SK-N-SH treated with all-trans-retinoic acid at 6 μM for 48 hours (cell line): ENCODE results near the gene TRRAP.
"Not testable (repeated sequence)": the region's sequence is repeated elsewhere in the genome, so short reads cannot be mapped to it uniquely, and the experiment has no call there.

Source experiments
- ATAC-seq: fragments of 200-7000 bp; cut with Tn5 transposase; 3 replicates; pipeline ENCODE4 v1.9.1; 2020; ENCODE audit warnings: mild to moderate bottlenecking, moderate library complexity
- ARNTL ChIP-seq: fragments of 450-650 bp; formaldehyde crosslinking; IDR thresholded peaks from 2 replicates; pipeline ENCODE4 v1.5.0; 2020; ENCODE audit warnings: low read depth, mild to moderate bottlenecking, moderate library complexity, borderline replicate concordance
- BACH2 ChIP-seq: fragments of 250-450 bp; sonication (Bioruptor Pico); IDR thresholded peaks from 2 replicates; pipeline ENCODE4 v1.9.0; 2021; ENCODE audit warnings: mild to moderate bottlenecking, borderline replicate concordance
- CREB5 ChIP-seq: fragments of 250-450 bp; sonication (Bioruptor Pico); IDR thresholded peaks from 2 replicates; pipeline ENCODE4 v1.5.1; 2020; ENCODE audit warnings: low read depth, mild to moderate bottlenecking, moderate library complexity
- CSDC2 ChIP-seq: fragments of 250-450 bp; sonication (Bioruptor Pico); IDR thresholded peaks from 2 replicates; pipeline ENCODE4 v1.5.0; 2020; ENCODE audit warnings: mild to moderate bottlenecking, moderate library complexity
- CSRNP3 ChIP-seq: fragments of 250-450 bp; sonication (Bioruptor Pico); IDR thresholded peaks from 2 replicates; pipeline ENCODE4 v1.5.1; 2021; ENCODE audit warnings: mild to moderate bottlenecking, moderate library complexity
- GLIS3 ChIP-seq: fragments of 250-450 bp; sonication (Bioruptor Pico); IDR thresholded peaks from 2 replicates; pipeline ENCODE4 v1.5.0; 2020; ENCODE audit warnings: mild to moderate bottlenecking, moderate library complexity
- ISL1 ChIP-seq: fragments of 250-450 bp; sonication (Bioruptor Pico); IDR thresholded peaks from 2 replicates; pipeline ENCODE4 v2.1.2; 2022; ENCODE audit warnings: mild to moderate bottlenecking, moderate library complexity
- OSR1 ChIP-seq: fragments of 250-450 bp; sonication (Bioruptor Pico); IDR thresholded peaks from 2 replicates; pipeline ENCODE4 v1.8.0; 2022; ENCODE audit warnings: moderate library complexity, mild to moderate bottlenecking, inconsistent platforms
- PATZ1 ChIP-seq: fragments of 250-450 bp; sonication (Bioruptor Pico); IDR thresholded peaks from 2 replicates; pipeline ENCODE4 v1.8.0; 2020; ENCODE audit warnings: mild to moderate bottlenecking, moderate library complexity, borderline replicate concordance
- POU6F1 ChIP-seq: fragments of 250-450 bp; sonication (Bioruptor Pico); IDR thresholded peaks from 2 replicates; pipeline ENCODE4 v1.8.0; 2021; ENCODE audit warnings: low read depth, mild to moderate bottlenecking, moderate library complexity, borderline replicate concordance
- SNAI2 ChIP-seq: fragments of 250-450 bp; sonication (Bioruptor Pico); IDR thresholded peaks from 2 replicates; pipeline ENCODE4 v1.5.0; 2020; ENCODE audit warnings: mild to moderate bottlenecking, moderate library complexity
- TCF4 ChIP-seq: fragments of 250-450 bp; sonication (Bioruptor Pico); IDR thresholded peaks from 2 replicates; pipeline ENCODE4 v1.8.0; 2021; ENCODE audit warnings: mild to moderate bottlenecking, moderate library complexity, borderline replicate concordance
- ZC3H10 ChIP-seq: fragments of 250-450 bp; sonication (Bioruptor Pico); IDR thresholded peaks from 2 replicates; pipeline ENCODE4 v1.5.1; 2021; ENCODE audit warnings: mild to moderate bottlenecking, moderate library complexity
- ZFP3 ChIP-seq: fragments of 250-450 bp; sonication (Bioruptor Pico); IDR thresholded peaks from 2 replicates; pipeline ENCODE4 v1.5.0; 2020; ENCODE audit warnings: mild to moderate bottlenecking, moderate library complexity
- ZFP30 ChIP-seq: fragments of 450-650 bp; formaldehyde crosslinking; IDR thresholded peaks from 2 replicates; pipeline ENCODE4 v1.5.0; 2022; ENCODE audit warnings: mild to moderate bottlenecking, moderate library complexity
- ZNF70 ChIP-seq: fragments of 450-650 bp; formaldehyde crosslinking; IDR thresholded peaks from 2 replicates; pipeline ENCODE4 v1.5.0; 2020; ENCODE audit warnings: mild to moderate bottlenecking, moderate library complexity
- ZNF8 ChIP-seq: fragments of 450-650 bp; formaldehyde crosslinking; IDR thresholded peaks from 2 replicates; pipeline ENCODE4 v1.5.0; 2020; ENCODE audit warnings: mild to moderate bottlenecking, moderate library complexity
- TF ChIP-seq, protein P1 (sequence below): fragments of 250-450 bp; sonication (Bioruptor Pico); IDR thresholded peaks from 2 replicates; pipeline ENCODE4 v1.5.0; 2020; ENCODE audit warnings: mild to moderate bottlenecking, moderate library complexity

The TRRAP gene

DNA sequence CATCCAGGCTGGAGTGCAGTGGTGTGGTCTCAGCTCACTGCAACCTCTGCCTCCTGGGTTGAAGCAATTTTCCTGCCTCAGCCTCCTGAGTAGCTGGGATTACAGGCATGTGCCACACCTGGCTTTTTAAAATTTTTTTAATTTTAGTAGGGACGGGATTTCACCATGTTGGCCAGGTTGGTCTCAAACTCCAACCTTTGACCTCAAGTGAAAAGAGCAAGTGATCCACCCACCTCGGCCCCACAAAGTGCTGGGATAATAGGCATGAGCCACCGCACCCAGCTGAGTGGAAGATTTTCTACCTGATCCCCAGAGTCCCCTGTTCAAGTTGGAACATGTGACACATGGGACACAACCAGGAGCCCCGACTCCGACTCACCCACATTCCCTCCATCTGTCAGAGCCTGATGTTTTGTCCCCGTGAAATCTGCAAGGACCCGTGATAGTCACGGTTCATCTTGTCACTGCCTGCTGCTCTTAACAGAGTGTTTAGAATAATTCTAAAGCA lies 161.1 kb downstream of the TRRAP start:
- TF ChIP-seq ISL1 (no peak), CSDC2 (no peak), CREB5 (CRISPR knock-in tag) (no peak), ZNF70 (CRISPR knock-in tag) (no peak), ZFP30 (CRISPR knock-in tag) (no peak), SNAI2 (CRISPR knock-in tag) (no peak), GLIS3 (CRISPR knock-in tag) (no peak), ZNF8 (CRISPR knock-in tag) (no peak)
- TF ChIP-seq, all 23 proteins: peak for 0
- ATAC-seq, result no peak

DNA sequence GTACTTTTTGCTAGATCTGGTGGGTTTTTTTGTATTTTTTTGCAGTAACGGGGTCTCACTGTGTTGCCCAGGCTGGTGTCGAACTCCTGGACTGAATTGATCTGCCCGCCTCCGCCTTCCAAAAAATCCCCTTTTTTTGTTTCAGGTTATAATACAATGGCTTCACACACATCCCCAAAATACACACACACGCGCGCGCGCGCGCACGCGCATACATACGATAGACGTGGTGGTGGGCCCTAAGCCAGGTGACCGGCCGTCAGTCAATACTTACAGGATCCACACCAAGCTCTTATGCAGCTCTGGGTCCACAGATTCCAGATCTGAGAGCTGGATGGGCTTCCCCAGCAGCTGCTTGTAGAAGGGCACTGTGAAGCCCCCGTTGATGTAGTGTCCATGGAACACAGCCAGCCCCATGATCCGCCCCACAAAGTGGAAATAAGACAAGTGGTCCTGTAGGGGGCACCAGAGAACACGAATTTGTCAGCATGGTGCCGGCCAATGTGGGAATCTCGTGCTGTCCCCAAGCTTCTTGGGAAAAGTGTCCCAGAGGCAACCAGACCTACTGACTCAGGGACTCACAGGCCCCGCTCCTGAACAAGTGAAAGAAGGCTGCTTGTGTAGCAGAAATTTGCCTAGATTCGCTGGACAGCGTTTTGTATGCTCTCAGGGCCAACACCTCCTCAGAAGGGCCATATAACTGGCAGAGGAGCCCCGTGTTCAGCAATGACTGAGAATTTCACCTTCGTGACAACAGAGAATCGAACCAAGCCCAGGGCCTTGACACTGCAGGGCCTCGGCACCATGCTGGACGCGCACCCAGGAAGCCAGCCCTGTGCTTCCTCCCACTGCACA lies 162.0 kb downstream of the TRRAP start:
- ATAC-seq, result peak; percentile 84
- TF ChIP-seq ZNF70 (CRISPR knock-in tag) (no peak), ZFP3 (CRISPR knock-in tag) (0 out of 2 replicates have a peak, but pooled peaks have one; percentile 11)

- TF ChIP-seq ZNF8 (CRISPR knock-in tag), result no peak
- no peak for TF ChIP-seq TCF4 (CRISPR knock-in tag)
- TF ChIP-seq CSDC2, result no peak
- TF ChIP-seq, all 23 proteins: peak for 0
- no peak for ATAC-seq
These were observed 163.2 kb downstream of the TRRAP start for GRCh38 chr7:99041526-99041925.

GRCh38 chr7:99042957-99043356 lies 164.6 kb downstream of the TRRAP start:
- TF ChIP-seq PATZ1 (CRISPR knock-in tag), result 0 out of 2 replicates have a peak, but pooled peaks have one; percentile 34
- no peak for TF ChIP-seq ZC3H10 (CRISPR knock-in tag)
- peak; percentile 33; the same call in 1 of the 2 replicates for TF ChIP-seq TCF4 (CRISPR knock-in tag)

DNA sequence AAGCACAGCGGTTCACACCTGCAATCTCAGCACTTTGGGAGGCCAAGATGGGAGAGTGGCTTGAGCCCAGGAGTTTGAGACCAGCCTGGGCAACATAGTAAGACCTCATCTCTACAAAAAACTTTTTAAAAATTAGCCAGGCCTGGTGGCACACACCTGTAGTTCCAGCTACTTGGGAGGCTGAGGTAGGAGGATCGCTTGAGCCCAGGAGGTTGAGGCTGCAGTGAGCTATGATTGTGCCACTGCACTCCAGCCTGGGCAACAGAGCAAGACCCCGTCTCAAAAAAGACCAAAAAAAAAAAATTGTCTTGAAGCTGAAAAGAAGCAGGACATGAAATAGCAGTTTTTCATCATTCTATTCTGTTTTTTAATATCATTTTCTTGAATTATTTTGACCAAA lies 166.5 kb downstream of the TRRAP start:
- ATAC-seq, result not testable (repeated sequence)

More at GRCh38 chr7:99042957-99043356, 164.6 kb downstream of the TRRAP start:
- peak; percentile 32 for ATAC-seq

DNA sequence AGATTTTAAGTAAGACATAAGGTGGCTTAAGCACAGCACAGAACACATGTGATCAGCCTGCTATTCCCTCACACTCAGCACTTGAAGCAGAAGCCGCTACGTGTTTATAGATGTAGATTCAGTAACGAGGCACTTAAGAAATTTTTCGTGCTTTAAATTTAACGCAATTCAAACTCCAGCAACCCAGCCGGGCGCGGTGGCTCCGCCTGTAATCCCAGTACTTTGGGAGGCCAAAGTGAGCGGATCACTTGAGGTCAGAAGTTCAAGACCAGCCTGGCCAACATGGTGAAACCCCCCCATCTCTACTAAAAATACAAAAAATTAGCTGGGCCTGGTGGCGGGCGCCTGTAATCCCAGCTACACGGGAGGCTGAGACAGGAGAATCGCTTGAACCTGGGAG lies 167.9 kb downstream of the TRRAP start:
- not testable (repeated sequence) for ATAC-seq

DNA sequence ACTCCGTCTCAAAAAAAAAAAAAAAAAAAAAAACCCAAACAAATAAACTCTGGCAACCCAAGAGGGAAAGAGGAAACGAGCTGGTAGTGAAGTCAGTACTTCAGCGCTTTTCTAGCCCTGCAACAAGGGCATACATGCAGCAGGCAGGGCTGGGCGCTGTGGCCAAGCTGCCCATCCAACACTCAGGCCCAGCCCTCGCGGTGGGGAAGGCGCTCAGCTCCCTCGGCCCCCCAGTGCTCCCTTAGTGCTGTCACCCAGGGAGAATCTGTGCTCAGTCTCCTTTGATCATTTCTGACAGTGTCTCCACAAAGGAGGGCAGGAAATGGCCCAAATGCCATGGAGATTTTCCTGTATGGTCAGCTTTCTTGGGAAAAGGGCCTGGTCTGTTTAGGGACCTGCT lies 168.4 kb downstream of the TRRAP start:
- ATAC-seq, result peak; percentile 33
- TF ChIP-seq ZFP3 (CRISPR knock-in tag), result no peak
- no peak for TF ChIP-seq SNAI2 (CRISPR knock-in tag)
- TF ChIP-seq, protein P1, sequence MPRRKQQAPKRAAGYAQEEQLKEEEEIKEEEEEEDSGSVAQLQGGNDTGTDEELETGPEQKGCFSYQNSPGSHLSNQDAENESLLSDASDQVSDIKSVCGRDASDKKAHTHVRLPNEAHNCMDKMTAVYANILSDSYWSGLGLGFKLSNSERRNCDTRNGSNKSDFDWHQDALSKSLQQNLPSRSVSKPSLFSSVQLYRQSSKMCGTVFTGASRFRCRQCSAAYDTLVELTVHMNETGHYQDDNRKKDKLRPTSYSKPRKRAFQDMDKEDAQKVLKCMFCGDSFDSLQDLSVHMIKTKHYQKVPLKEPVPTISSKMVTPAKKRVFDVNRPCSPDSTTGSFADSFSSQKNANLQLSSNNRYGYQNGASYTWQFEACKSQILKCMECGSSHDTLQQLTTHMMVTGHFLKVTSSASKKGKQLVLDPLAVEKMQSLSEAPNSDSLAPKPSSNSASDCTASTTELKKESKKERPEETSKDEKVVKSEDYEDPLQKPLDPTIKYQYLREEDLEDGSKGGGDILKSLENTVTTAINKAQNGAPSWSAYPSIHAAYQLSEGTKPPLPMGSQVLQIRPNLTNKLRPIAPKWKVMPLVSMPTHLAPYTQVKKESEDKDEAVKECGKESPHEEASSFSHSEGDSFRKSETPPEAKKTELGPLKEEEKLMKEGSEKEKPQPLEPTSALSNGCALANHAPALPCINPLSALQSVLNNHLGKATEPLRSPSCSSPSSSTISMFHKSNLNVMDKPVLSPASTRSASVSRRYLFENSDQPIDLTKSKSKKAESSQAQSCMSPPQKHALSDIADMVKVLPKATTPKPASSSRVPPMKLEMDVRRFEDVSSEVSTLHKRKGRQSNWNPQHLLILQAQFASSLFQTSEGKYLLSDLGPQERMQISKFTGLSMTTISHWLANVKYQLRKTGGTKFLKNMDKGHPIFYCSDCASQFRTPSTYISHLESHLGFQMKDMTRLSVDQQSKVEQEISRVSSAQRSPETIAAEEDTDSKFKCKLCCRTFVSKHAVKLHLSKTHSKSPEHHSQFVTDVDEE (CRISPR knock-in tag), result no peak
- no peak for TF ChIP-seq TCF4 (CRISPR knock-in tag)
- no peak for TF ChIP-seq OSR1 (CRISPR knock-in tag)
- no peak for TF ChIP-seq BACH2 (CRISPR knock-in tag)
- TF ChIP-seq PATZ1 (CRISPR knock-in tag), result no peak
- TF ChIP-seq GLIS3 (CRISPR knock-in tag), result no peak
- no peak for TF ChIP-seq CSRNP3
- no peak for TF ChIP-seq ZC3H10 (CRISPR knock-in tag)
- no peak for TF ChIP-seq POU6F1 (CRISPR knock-in tag)
- TF ChIP-seq ZNF70 (CRISPR knock-in tag), result no peak
- no peak for TF ChIP-seq ARNTL (CRISPR knock-in tag)
- TF ChIP-seq ZNF8 (CRISPR knock-in tag), result no peak
